Measurements from ENCODE around the gene ABHD16B. TPM values are rescaled to one million over a fixed set of nuclear protein-coding genes. Genes with fewer than 3 reads are reported as not detected.

ABHD16B gene
- total and polyA plus RNA-seq, 2 of the 13 experiments (the other 11 are each of a cell fraction or from before 2014, with no cell fraction given): not detected

GRCh38 chr20:63894358-63895201, 33.3 kb downstream of the ABHD16B start, which contains the start of gene DNAJC5 (continued):
- TF ChIP-seq HDAC2 (CRISPR knock-in tag; IDR thresholded peaks at IDR 0.05): peak; percentile 88
- TF ChIP-seq KLF11 (CRISPR knock-in tag; IDR thresholded peaks at IDR 0.05): peak; percentile 75
- no peak; the same call in 1 of the 2 replicates for TF ChIP-seq ZNF274 (CRISPR knock-in tag; IDR thresholded peaks at IDR 0.05)
- TF ChIP-seq PREB (CRISPR knock-in tag; IDR thresholded peaks at IDR 0.05): no peak
- 0 out of 2 replicates have a peak, but pooled peaks have one; percentile 29 for TF ChIP-seq ZNF546 (CRISPR knock-in tag; conservative IDR thresholded peaks at IDR 0.05)
- TF ChIP-seq ZNF432 (CRISPR knock-in tag; IDR thresholded peaks at IDR 0.05; ENCODE audit: borderline replicate concordance): no peak
- TF ChIP-seq TCF7L2 (IDR thresholded peaks at IDR 0.05; ENCODE audit: low read depth, low read length): no peak
- no peak for TF ChIP-seq FOSL1 (CRISPR knock-in tag; IDR thresholded peaks at IDR 0.05; ENCODE audit: borderline replicate concordance)
- no peak; the same call in none of the 2 replicates for TF ChIP-seq ZNF639 (CRISPR knock-in tag; conservative IDR thresholded peaks at IDR 0.05)
- no peak for TF ChIP-seq MAFK (conservative IDR thresholded peaks at IDR 0.05 in 1 of 2, IDR thresholded peaks at IDR 0.05 in 1 of 2; ENCODE audit: low read length in 2 of 2)
- no peak for TF ChIP-seq ZNF570 (CRISPR knock-in tag; IDR thresholded peaks at IDR 0.05; ENCODE audit: borderline replicate concordance)
- TF ChIP-seq MEF2D (CRISPR knock-in tag; IDR thresholded peaks at IDR 0.05): 0 out of 2 replicates have a peak, but pooled peaks have one; percentile 23
- no peak for TF ChIP-seq DNMT3B (CRISPR knock-in tag; conservative IDR thresholded peaks at IDR 0.05)
- no peak for TF ChIP-seq ZNF207 (IDR thresholded peaks at IDR 0.05; ENCODE audit: borderline replicate concordance)
- peak; percentile 56 for TF ChIP-seq ZNF781 (CRISPR knock-in tag; IDR thresholded peaks at IDR 0.05; ENCODE audit: borderline replicate concordance, not compliant biosample characterization)
- no peak for TF ChIP-seq MLLT10 (CRISPR knock-in tag; IDR thresholded peaks at IDR 0.05)
- TF ChIP-seq PBX3 (CRISPR knock-in tag; IDR thresholded peaks at IDR 0.05; ENCODE audit: borderline replicate concordance): no peak
- no peak for TF ChIP-seq SP1 (IDR thresholded peaks at IDR 0.05)
- peak; percentile 96 for TF ChIP-seq SP1 (CRISPR knock-in tag; IDR thresholded peaks at IDR 0.05)
- TF ChIP-seq ZNF782 (CRISPR knock-in tag; IDR thresholded peaks at IDR 0.05; ENCODE audit: borderline replicate concordance): peak; percentile 92
- no peak for TF ChIP-seq THYN1 (CRISPR knock-in tag; IDR thresholded peaks at IDR 0.05; ENCODE audit: borderline replicate concordance, low read depth)
- no peak; the same call in 1 of the 2 replicates for TF ChIP-seq PPARG (CRISPR knock-in tag; conservative IDR thresholded peaks at IDR 0.05)
- peak; percentile 85; the same call in 1 of the 2 replicates for TF ChIP-seq ZNF230 (CRISPR knock-in tag; IDR thresholded peaks at IDR 0.05)
- TF ChIP-seq ZNF597 (CRISPR knock-in tag; IDR thresholded peaks at IDR 0.05): no peak
- TF ChIP-seq ZNF414 (CRISPR knock-in tag; IDR thresholded peaks at IDR 0.05): peak; percentile 72

All from HepG2 (cell line).